Glutamatergic neuron (in vitro differentiated cells): ENCODE data around the gene SMARCA2. TPM values are rescaled to one million over a fixed set of nuclear protein-coding genes. Genes with fewer than 3 reads are reported as not detected.
A peak's percentile ranks its signal among the peaks of the same experiment; 100 is the strongest.

ENCODE experiments used
- DNase-seq: peaks from one replicate; pipeline ENCODE4 v3.0.0; 2022
- H3K27ac Mint-ChIP-seq: one replicate; pipeline ENCODE4 v1.8.0; 2020; ENCODE audit warnings: mild to moderate bottlenecking, mixed read lengths, inconsistent platforms; ENCODE audit not compliant: unreplicated experiment
- H3K27me3 Mint-ChIP-seq: one replicate; pipeline ENCODE4 v1.8.0; 2020; ENCODE audit warnings: mild to moderate bottlenecking, moderate library complexity, mixed read lengths, inconsistent platforms; ENCODE audit not compliant: unreplicated experiment
- H3K36me3 Mint-ChIP-seq: one replicate; pipeline ENCODE4 v1.8.0; 2020; ENCODE audit warnings: mild to moderate bottlenecking, mixed read lengths, inconsistent platforms; ENCODE audit not compliant: unreplicated experiment
- H3K4me1 Mint-ChIP-seq: one replicate; pipeline ENCODE4 v1.8.0; 2020; ENCODE audit warnings: mild to moderate bottlenecking, low read depth, mixed read lengths, inconsistent platforms; ENCODE audit not compliant: unreplicated experiment
- H3K4me3 Mint-ChIP-seq: one replicate; pipeline ENCODE4 v1.8.0; 2020; ENCODE audit warnings: mild to moderate bottlenecking, mixed read lengths, inconsistent platforms; ENCODE audit not compliant: unreplicated experiment
- H3K9me3 Mint-ChIP-seq: one replicate; pipeline ENCODE4 v1.8.0; 2020; ENCODE audit warnings: mild to moderate bottlenecking, moderate library complexity, mixed read lengths, inconsistent platforms; ENCODE audit not compliant: unreplicated experiment
- long read RNA-seq: library from polyadenylated mRNA; unstranded; transcript quantifications from one replicate; pipeline ENCODE4 v2.0.0, GENCODE V29; 2020; ENCODE audit not compliant: unreplicated experiment
- total RNA-seq: library from RNA; stranded (reverse); fragmentation: NEBNext Ultra II Directional; extraction: Animal tissue kit (Norgen Biotek cat#: 25700); gene quantifications from one replicate; pipeline ENCODE4 v1.2.1, GENCODE V29; 2021; ENCODE audit not compliant: unreplicated experiment
- TF ChIP-seq, protein P1 (sequence below): fragments of 200-600 bp; sonication (generic); IDR thresholded peaks from one replicate; pipeline ENCODE4 v1.5.0; 2021; ENCODE audit not compliant: partially characterized antibody, unreplicated experiment

SMARCA2 gene
- total RNA-seq: 14.5 TPM
- long read RNA-seq, partial matches to known transcripts: 1 of 2 reads
- long read RNA-seq, other reads (novel, unspliced or antisense): 0 of 2 reads

DNA sequence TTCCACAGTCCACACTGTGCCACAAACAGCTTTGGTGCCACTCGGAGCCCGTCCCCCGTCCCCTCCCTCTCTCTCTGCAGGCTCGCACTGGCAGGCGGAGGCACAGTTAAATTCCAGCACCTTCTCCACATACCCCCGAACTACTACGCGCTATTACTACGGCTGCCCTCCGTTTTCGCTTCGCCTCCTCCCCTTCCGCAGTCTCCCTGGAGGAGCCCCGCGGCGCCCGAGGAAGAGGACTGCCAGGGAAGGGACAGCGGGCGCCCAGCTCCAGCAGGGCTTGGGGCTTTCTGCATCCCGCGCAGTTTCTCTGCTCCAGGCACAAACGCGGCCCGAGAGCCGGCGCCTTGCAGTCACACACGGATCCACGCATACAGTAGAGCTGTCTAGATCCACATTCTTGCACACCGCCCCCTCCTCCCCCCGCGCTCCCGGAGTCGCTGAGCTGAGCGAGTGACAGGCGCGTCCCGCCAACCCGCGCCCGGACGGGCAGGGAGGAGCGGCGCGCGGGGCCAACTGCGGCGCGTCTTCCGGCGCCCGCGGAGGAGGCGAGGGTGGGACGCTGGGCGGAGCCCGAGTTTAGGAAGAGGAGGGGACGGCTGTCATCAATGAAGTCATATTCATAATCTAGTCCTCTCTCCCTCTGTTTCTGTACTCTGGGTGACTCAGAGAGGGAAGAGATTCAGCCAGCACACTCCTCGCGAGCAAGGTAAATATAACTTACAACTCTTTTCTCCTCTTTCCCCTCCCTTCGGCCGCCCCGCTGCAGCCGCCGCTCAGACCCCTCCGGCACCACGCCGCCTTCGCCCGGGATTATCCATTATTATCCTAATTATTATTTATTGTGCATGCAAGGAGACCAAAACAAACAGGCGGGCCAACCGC, at the start of gene SMARCA2:
SMARCA2 (plus strand) TSS at position 652 of the 885 bp plus-strand sequence. CDS start 13,676 bp downstream, outside the sequence.
- Mint-ChIP-seq H3K4me3 (peak within 1 kb of the TSS; percentile 93), H3K9me3 (peaks cover 13% of the 10 kb centered on the region), H3K27me3 (peaks cover 18% of the 10 kb centered on the region), H3K4me1 (peaks cover 7% of the 10 kb centered on the region), H3K27ac (peak within 1 kb of the TSS; percentile 29), H3K36me3 (no peaks in the 10 kb centered on the region)
- TF ChIP-seq, protein P1, sequence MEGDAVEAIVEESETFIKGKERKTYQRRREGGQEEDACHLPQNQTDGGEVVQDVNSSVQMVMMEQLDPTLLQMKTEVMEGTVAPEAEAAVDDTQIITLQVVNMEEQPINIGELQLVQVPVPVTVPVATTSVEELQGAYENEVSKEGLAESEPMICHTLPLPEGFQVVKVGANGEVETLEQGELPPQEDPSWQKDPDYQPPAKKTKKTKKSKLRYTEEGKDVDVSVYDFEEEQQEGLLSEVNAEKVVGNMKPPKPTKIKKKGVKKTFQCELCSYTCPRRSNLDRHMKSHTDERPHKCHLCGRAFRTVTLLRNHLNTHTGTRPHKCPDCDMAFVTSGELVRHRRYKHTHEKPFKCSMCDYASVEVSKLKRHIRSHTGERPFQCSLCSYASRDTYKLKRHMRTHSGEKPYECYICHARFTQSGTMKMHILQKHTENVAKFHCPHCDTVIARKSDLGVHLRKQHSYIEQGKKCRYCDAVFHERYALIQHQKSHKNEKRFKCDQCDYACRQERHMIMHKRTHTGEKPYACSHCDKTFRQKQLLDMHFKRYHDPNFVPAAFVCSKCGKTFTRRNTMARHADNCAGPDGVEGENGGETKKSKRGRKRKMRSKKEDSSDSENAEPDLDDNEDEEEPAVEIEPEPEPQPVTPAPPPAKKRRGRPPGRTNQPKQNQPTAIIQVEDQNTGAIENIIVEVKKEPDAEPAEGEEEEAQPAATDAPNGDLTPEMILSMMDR: no peak
- peak; percentile 94 for DNase-seq

DNA sequence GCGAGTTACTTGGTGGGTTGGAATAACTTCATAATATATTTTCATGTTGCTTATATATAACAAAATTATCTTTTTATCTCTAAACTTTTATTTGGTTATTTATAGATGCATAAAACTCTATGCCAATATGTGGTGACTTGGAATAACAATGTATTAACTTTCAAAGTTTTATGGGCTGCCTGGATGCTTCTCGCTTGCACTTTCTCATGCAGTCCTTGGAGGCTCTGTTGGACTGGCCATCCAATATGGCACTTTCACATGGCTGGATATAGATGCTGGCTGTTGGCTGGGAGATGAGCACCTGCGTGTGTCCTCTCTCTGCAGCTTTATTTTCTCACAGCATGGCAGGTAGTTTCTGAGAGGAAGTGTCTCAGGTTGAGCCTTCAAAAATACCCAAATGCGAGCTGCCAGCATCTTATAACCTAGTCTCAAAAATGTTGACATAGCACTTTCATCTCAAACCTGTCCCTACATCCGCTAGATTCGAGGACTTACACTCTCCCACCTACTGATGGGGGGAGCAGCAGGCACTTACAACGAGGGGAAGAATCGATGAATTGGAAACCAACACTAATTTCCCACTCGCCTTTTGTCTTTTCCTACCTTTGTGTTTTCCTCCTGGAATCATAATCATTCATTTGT, 48.3 kb upstream of the SMARCA2 start:
- peaks cover 8% of the 10 kb centered on the region for H3K4me1 Mint-ChIP-seq
- peaks cover 1% of the 10 kb centered on the region for H3K27me3 Mint-ChIP-seq
- H3K4me3 Mint-ChIP-seq: no peak overlapping the region
- peaks cover 4% of the 10 kb centered on the region for H3K9me3 Mint-ChIP-seq
- no peak overlapping the region for H3K27ac Mint-ChIP-seq
- H3K36me3 Mint-ChIP-seq: peaks cover 7% of the 10 kb centered on the region
- TF ChIP-seq, protein P1: no peak
- DNase-seq: no peak

DNA sequence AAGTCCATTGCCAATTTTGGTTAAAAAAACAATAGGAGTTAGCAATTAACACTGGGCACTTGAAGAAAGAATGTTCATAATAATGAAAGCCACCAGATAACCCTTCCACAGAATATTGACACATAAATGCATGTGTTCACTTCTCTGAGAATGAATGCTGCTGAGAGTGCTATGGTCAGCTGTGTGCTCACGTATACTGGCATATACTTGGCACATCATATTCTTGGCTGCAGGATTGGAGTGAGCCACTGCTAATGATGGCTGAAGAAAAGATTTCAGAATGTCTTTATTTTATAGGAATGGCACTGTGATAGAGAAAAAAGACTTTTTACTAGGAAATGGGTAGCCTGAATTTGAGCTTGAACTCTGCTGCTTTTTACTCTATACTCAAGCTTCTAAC, 46.0 kb upstream of the SMARCA2 start:
- TF ChIP-seq, protein P1: no peak
- H3K27ac Mint-ChIP-seq: no peak overlapping the region
- H3K4me3 Mint-ChIP-seq: no peak overlapping the region
- no peaks in the 10 kb centered on the region for H3K4me1 Mint-ChIP-seq
- no peak for DNase-seq
- H3K36me3 Mint-ChIP-seq: peaks cover 19% of the 10 kb centered on the region
- no peaks in the 10 kb centered on the region for H3K27me3 Mint-ChIP-seq
- peaks cover 14% of the 10 kb centered on the region for H3K9me3 Mint-ChIP-seq

DNA sequence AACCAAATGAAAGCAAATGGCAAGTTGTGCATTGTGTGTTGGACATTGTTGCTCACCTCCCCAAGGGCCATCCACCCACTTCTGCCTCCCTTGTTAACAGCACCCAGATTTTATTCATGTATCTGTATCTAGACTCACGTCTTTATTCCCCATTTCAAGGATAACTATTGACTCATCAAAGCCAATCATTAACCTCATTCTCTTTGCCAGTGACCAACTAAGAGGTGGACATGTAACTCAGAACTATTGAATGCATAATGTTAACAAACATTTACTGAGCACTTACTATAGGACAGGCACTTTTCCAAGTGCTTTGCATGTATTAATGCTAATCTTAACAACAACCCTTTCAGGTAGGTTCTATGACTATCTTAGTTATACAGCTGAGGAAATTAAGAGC, 45.2 kb upstream of the SMARCA2 start:
- Mint-ChIP-seq H3K27ac (no peak overlapping the region), H3K36me3 (peaks cover 19% of the 10 kb centered on the region), H3K9me3 (peaks cover 14% of the 10 kb centered on the region), H3K4me3 (no peak overlapping the region), H3K4me1 (no peaks in the 10 kb centered on the region), H3K27me3 (no peaks in the 10 kb centered on the region)
- TF ChIP-seq, protein P1: no peak
- no peak for DNase-seq
